H1 (cell line): ENCODE measurements around the gene RHOBTB1. TPM values are rescaled to one million over a fixed set of nuclear protein-coding genes. Genes with fewer than 3 reads are reported as not detected.

ENCODE experiments used
- CTCF ChIA-PET: fragments of 300-600 bp; sonication (Branson Sonifier 250); formaldehyde crosslinking; loops from one replicate; lab custom pipeline; 2021; ENCODE audit not compliant: partially characterized antibody; lab: Charles Lee
- POLR2A ChIA-PET: fragments of 300-600 bp; sonication (Branson Sonifier 250); formaldehyde crosslinking; loops from one replicate; lab custom pipeline; 2021; ENCODE audit warnings: inconsistent platforms; ENCODE audit not compliant: partially characterized antibody; lab: Charles Lee
- DNase-seq, 2 experiments: peaks; one replicate each; pipeline versions ENCODE4 v3.0.0 to v3.0.0-alpha.2; 2010 to 2022; ENCODE audit warnings: low spot score in 2 of 2, low read depth in 1 of 2, mixed read lengths in 1 of 2
- FAIRE-seq: peaks from 2 replicates; lab custom pipeline; 2011; peaks lifted over from hg19 to GRCh38; lab: Jason Lieb, UNC
- H2AFZ ChIP-seq: 2 replicates; pipeline ENCODE4 v1.8.1; 2012; ENCODE audit warnings: low read length, inconsistent platforms
- H2AK5ac ChIP-seq: 2 replicates; pipeline ENCODE4 v1.6.1; 2013; ENCODE audit warnings: low read depth, low read length
- H2BK120ac ChIP-seq: replicated peaks from 2 replicates; pipeline ENCODE3; 2013; ENCODE audit warnings: low read depth, low read length, inconsistent platforms
- H2BK12ac ChIP-seq: 2 replicates; pipeline ENCODE4 v1.6.1; 2013; ENCODE audit warnings: low read depth, low read length
- H2BK15ac ChIP-seq: 2 replicates; pipeline ENCODE4 v1.6.1; 2013; ENCODE audit warnings: low read length
- H2BK20ac ChIP-seq: 2 replicates; pipeline ENCODE4 v1.6.1; 2013; ENCODE audit warnings: low read length
- H2BK5ac ChIP-seq: 2 replicates; pipeline ENCODE4 v1.6.1; 2013; ENCODE audit warnings: low read depth, low read length
- H3K14ac ChIP-seq: 2 replicates; pipeline ENCODE4 v1.6.1; 2013; ENCODE audit warnings: inconsistent platforms; ENCODE audit not compliant: insufficient read length
- H3K18ac ChIP-seq: 2 replicates; pipeline ENCODE4 v1.6.1; 2013; ENCODE audit warnings: low read length; ENCODE audit errors: extremely low read depth
- H3K23ac ChIP-seq: 2 replicates; pipeline ENCODE4 v1.6.1; 2013; ENCODE audit warnings: inconsistent platforms; ENCODE audit not compliant: insufficient read length
- H3K23me2 ChIP-seq: 2 replicates; pipeline ENCODE4 v1.6.1; 2013; ENCODE audit warnings: low read depth, low read length
- H3K27ac ChIP-seq: 2 replicates; pipeline ENCODE4 v1.6.1; 2011; ENCODE audit warnings: low read depth, low read length, inconsistent platforms
- H3K27me3 ChIP-seq, 4 experiments: replicated peaks in 1 of 4; 1 replicate in 1 of 4; 2 replicates in 3 of 4; pipeline versions ENCODE4 v1.6.1 to v1.8.1; 2011 to 2013; ENCODE audit warnings: low read length in 3 of 4, mild to moderate bottlenecking in 3 of 4, inconsistent platforms in 2 of 4, mixed read lengths in 2 of 4, moderate library complexity in 1 of 4; ENCODE audit not compliant: control insufficient read depth in 3 of 4, insufficient read depth in 3 of 4; ENCODE audit errors: extremely low read depth in 1 of 4
- H3K36me3 ChIP-seq, 4 experiments: 2 replicates each; pipeline versions ENCODE4 v1.6.1 to v1.8.1; 2011 to 2013; ENCODE audit warnings: mild to moderate bottlenecking in 4 of 4, low read length in 3 of 4, moderate library complexity in 2 of 4, control low read depth in 1 of 4, inconsistent platforms in 1 of 4; ENCODE audit not compliant: insufficient read depth in 4 of 4, control insufficient read depth in 2 of 4
- H3K4ac ChIP-seq: replicated peaks from 2 replicates; pipeline ENCODE3; 2013; ENCODE audit warnings: low read length, low read depth, mixed read lengths, inconsistent platforms; ENCODE audit not compliant: insufficient read length
- H3K4me1 ChIP-seq, 4 experiments: replicated peaks in 1 of 4; 1 replicate in 1 of 4; 2 replicates in 3 of 4; pipeline versions ENCODE4 v1.6.1 to v1.8.1; 2011 to 2013; ENCODE audit warnings: low read length in 3 of 4, inconsistent platforms in 2 of 4, mixed read lengths in 1 of 4; ENCODE audit not compliant: insufficient read depth in 4 of 4, control insufficient read depth in 3 of 4
- H3K4me2 ChIP-seq, 2 experiments: 2 replicates each; pipeline versions ENCODE4 v1.6.1 to v1.8.1; 2011 to 2013; ENCODE audit warnings: low read depth in 2 of 2, low read length in 2 of 2, control low read depth in 1 of 2, inconsistent platforms in 1 of 2, mild to moderate bottlenecking in 1 of 2; ENCODE audit not compliant: insufficient read depth in 1 of 2
- H3K4me3 ChIP-seq, 4 experiments: fragments of 200-600, 300-600 bp in 1 of 4; sonication (generic), shearing (Covaris generic), sonication (Bioruptor Twin) in 1 of 4; 2 replicates each; pipeline versions ENCODE4 v1.5.1 to v1.8.1; 2011 to 2016; ENCODE audit warnings: low read length in 4 of 4, low read depth in 3 of 4, control low read depth in 2 of 4, inconsistent platforms in 2 of 4, mild to moderate bottlenecking in 2 of 4, mixed read lengths in 1 of 4, moderate library complexity in 1 of 4; ENCODE audit not compliant: insufficient read depth in 2 of 4; ENCODE audit errors: extremely low read depth in 1 of 4
- H3K56ac ChIP-seq: replicated peaks from 2 replicates; pipeline ENCODE3; 2013; ENCODE audit warnings: low read depth, mild to moderate bottlenecking, mixed read lengths, low read length, inconsistent platforms; ENCODE audit not compliant: insufficient read length
- H3K79me1 ChIP-seq: 2 replicates; pipeline ENCODE4 v1.6.1; 2013; ENCODE audit warnings: low read depth, low read length, control low read depth
- H3K79me2 ChIP-seq, 2 experiments: 2 replicates each; pipeline versions ENCODE4 v1.6.1 to v1.8.1; 2012 to 2013; ENCODE audit warnings: low read length in 2 of 2, mild to moderate bottlenecking in 2 of 2, inconsistent platforms in 1 of 2; ENCODE audit not compliant: insufficient read depth in 2 of 2, control insufficient read depth in 1 of 2
- H3K9ac ChIP-seq, 4 experiments: replicated peaks in 1 of 4; 1 replicate in 1 of 4; 2 replicates in 3 of 4; pipeline versions ENCODE4 v1.6.1 to v1.8.1; 2011 to 2013; ENCODE audit warnings: low read depth in 3 of 4, low read length in 3 of 4, control low read depth in 2 of 4, mild to moderate bottlenecking in 2 of 4, moderate library complexity in 2 of 4, inconsistent platforms in 1 of 4; ENCODE audit errors: extremely low read depth in 1 of 4
- H3K9me3 ChIP-seq, 2 experiments: 2 replicates each; pipeline versions ENCODE4 v1.6.1 to v1.8.1; 2012 to 2013; ENCODE audit warnings: mild to moderate bottlenecking in 2 of 2, moderate library complexity in 2 of 2, control low read depth in 1 of 2, inconsistent platforms in 1 of 2, low read depth in 1 of 2, low read length in 1 of 2, mixed read lengths in 1 of 2; ENCODE audit not compliant: insufficient read depth in 2 of 2
- H4K20me1 ChIP-seq, 2 experiments: replicated peaks in 1 of 2; 2 replicates each; pipeline versions ENCODE3 to v1.8.1; 2011 to 2013; ENCODE audit warnings: inconsistent platforms in 2 of 2, low read length in 2 of 2, mild to moderate bottlenecking in 1 of 2; ENCODE audit not compliant: insufficient read depth in 2 of 2, control insufficient read depth in 1 of 2
- H4K5ac ChIP-seq: 2 replicates; pipeline ENCODE4 v1.6.1; 2013; ENCODE audit warnings: low read length, low read depth, mixed read lengths, inconsistent platforms; ENCODE audit not compliant: insufficient read length
- H4K8ac ChIP-seq: 2 replicates; pipeline ENCODE4 v1.8.0; 2013; ENCODE audit warnings: mild to moderate bottlenecking, moderate library complexity, low read length, inconsistent platforms; ENCODE audit not compliant: insufficient read depth; ENCODE audit errors: extremely low read depth
- H4K91ac ChIP-seq: replicated peaks from 2 replicates; pipeline ENCODE3; 2013; ENCODE audit warnings: low read length, mixed read lengths, inconsistent platforms; ENCODE audit not compliant: insufficient read length
- EP300 ChIP-seq, 2 experiments: IDR thresholded peaks; 1 replicate in 1 of 2; 2 replicates in 1 of 2; pipeline ENCODE4 v1.6.1; 2011 to 2012; ENCODE audit warnings: low read depth in 2 of 2, low read length in 2 of 2, mild to moderate bottlenecking in 2 of 2, borderline replicate concordance in 1 of 2, inconsistent platforms in 1 of 2, moderate library complexity in 1 of 2
- GABPA ChIP-seq: IDR thresholded peaks from 2 replicates; pipeline ENCODE4 v1.6.1; 2011; ENCODE audit warnings: mild to moderate bottlenecking, low read length, moderate library complexity, borderline replicate concordance; ENCODE audit not compliant: insufficient read depth
- KDM1A ChIP-seq: fragments of 200-600, 300-600 bp; sonication (generic); IDR thresholded peaks from 2 replicates; pipeline ENCODE4 v1.7.1; 2016; ENCODE audit warnings: mild to moderate bottlenecking, low read length, borderline replicate concordance
- KDM4A ChIP-seq: IDR thresholded peaks from one replicate; pipeline ENCODE4 v1.7.1; 2012; ENCODE audit warnings: low read depth, mild to moderate bottlenecking, moderate library complexity, low read length, inconsistent platforms; ENCODE audit not compliant: severe bottlenecking
- MAFK ChIP-seq: IDR thresholded peaks from 2 replicates; pipeline ENCODE4 v1.6.1; 2012; ENCODE audit warnings: low read depth, mild to moderate bottlenecking, improper control_type of control experiment, low read length
- RFX5 ChIP-seq: IDR thresholded peaks from 2 replicates; pipeline ENCODE4 v1.6.1; 2011; ENCODE audit warnings: low read depth, low read length, improper control_type of control experiment, borderline replicate concordance
- SAP30 ChIP-seq: fragments of 300-600 bp; sonication (generic); IDR thresholded peaks from 2 replicates; pipeline ENCODE4 v1.7.1; 2012; ENCODE audit warnings: low read length, moderate library complexity, mild to moderate bottlenecking, inconsistent platforms; ENCODE audit not compliant: insufficient read depth, insufficient replicate concordance
- SIN3A ChIP-seq, 2 experiments: IDR thresholded peaks in 1 of 2; conservative IDR thresholded peaks in 1 of 2; 2 replicates each; pipeline ENCODE4 v1.6.1; 2011 to 2012; ENCODE audit warnings: low read length in 2 of 2, improper control_type of control experiment in 1 of 2, low read depth in 1 of 2, mild to moderate bottlenecking in 1 of 2
- SIX5 ChIP-seq: IDR thresholded peaks from 2 replicates; pipeline ENCODE4 v1.6.1; 2011; ENCODE audit warnings: mild to moderate bottlenecking, low read depth, low read length
- TAF1 ChIP-seq: IDR thresholded peaks from 2 replicates; pipeline ENCODE4 v1.6.1; 2011; ENCODE audit warnings: mild to moderate bottlenecking, low read depth, low read length
- TBP ChIP-seq: IDR thresholded peaks from 2 replicates; pipeline ENCODE4 v1.6.1; 2011; ENCODE audit warnings: low read depth, low read length, improper control_type of control experiment
- WGBS, 2 experiments: shearing (Covaris generic) in 1 of 2; methylation state at CpG; one replicate each; pipeline versions ENCODE4 v1.1.6 to v1.1.7; 2013 to 2015; ENCODE audit warnings: low lambda C conversion rate in 2 of 2, mixed read lengths in 2 of 2, inconsistent platforms in 1 of 2, low coverage in 1 of 2, missing lambda C conversion rate in 1 of 2; ENCODE audit not compliant: insufficient replicate concordance in 2 of 2, insufficient coverage in 1 of 2, insufficient read length in 1 of 2; ENCODE audit errors: extremely low coverage in 1 of 2, missing lambda C conversion rate in 1 of 2; 5-methylcytosine and 5-hydroxymethylcytosine counted together
- polyA plus RNA-seq, 7 experiments: library from polyadenylated mRNA; depleted of rRNA in 3 of 7; stranded (reverse) in 5 of 7; unstranded in 2 of 7; fragments of >200 nt in 5 of 7; fragments of 200-250 nt in 2 of 7; gene quantifications; 1 replicate in 5 of 7; 2 replicates in 1 of 7; 4 replicates in 1 of 7; pipeline versions ENCODE4 v1.2.1 to v1.2.3, GENCODE V29; 2011 to 2013; ENCODE audit warnings: missing spikeins in 2 of 7, mixed read lengths in 2 of 7
- total RNA-seq: library from RNA; stranded (reverse); fragmentation: NEBNext Ultra II Directional; extraction: Animal tissue kit (Norgen Biotek cat#: 25700); gene quantifications from 2 replicates; pipeline ENCODE4 v1.2.1, GENCODE V29; 2021
- TF ChIP-seq, protein P1 (sequence below): IDR thresholded peaks from 2 replicates; pipeline ENCODE4 v1.6.1; 2012; ENCODE audit warnings: inconsistent platforms

The RHOBTB1 gene
- total and polyA plus RNA-seq, 2 of the 8 experiments (the other 6 are each of a cell fraction or from before 2014, with no cell fraction given): 6.1 to 7.4 TPM

GRCh38 chr10:60963441-60964256, 19.7 kb upstream of the RHOBTB1 start:
- Histone ChIP-seq H3K27me3 (no peaks in the 10 kb centered on the region), H3K23me2 (no peaks in the 10 kb centered on the region), H3K14ac (no peak overlapping the region), H2AFZ (0 out of 2 replicates have a peak overlapping the region, but pooled peaks have one; percentile 14), H3K18ac (no peak overlapping the region), H3K56ac (no peak overlapping the region), H3K9me3 (no peaks in the 10 kb centered on the region), H3K79me2 (no peaks in the 10 kb centered on the region), H3K27ac (no peak overlapping the region), H4K20me1 (no peaks in the 10 kb centered on the region), H4K5ac (no peak overlapping the region), H4K91ac (no peak overlapping the region), H2AK5ac (no peak overlapping the region), H2BK120ac (no peak overlapping the region), H3K4me1 (no peaks in the 10 kb centered on the region), H2BK15ac (no peak overlapping the region), H3K4me2 (no peak overlapping the region), H2BK12ac (no peak overlapping the region), H3K9ac (no peak overlapping the region), H3K4me3 (no peak overlapping the region), H4K8ac (no peak overlapping the region), H3K79me1 (no peaks in the 10 kb centered on the region), H3K36me3 (no peaks in the 10 kb centered on the region), H3K23ac (no peak overlapping the region), H2BK5ac (no peak overlapping the region), H2BK20ac (no peak overlapping the region), H3K4ac (no peak overlapping the region)
- FAIRE-seq (no peak), DNase-seq (no peak)
- CTCF ChIA-PET: interaction anchor here (1.0 to 1.6 kb wide), 4 partner anchors 10 to 161 kb away, joined by 3 to 6 read pairs (median 4); no protein-coding TSS in a partner anchor
- POLR2A ChIA-PET: no interaction called here
- WGBS, 2 experiments: 26% methylated on average over 4 of the region's 4 CpGs; no CpG with 5 or more reads in 1 of the 2 experiments
- no peak for TF ChIP-seq RFX5
- TF ChIP-seq MAFK: no peak
- TF ChIP-seq, protein P1, sequence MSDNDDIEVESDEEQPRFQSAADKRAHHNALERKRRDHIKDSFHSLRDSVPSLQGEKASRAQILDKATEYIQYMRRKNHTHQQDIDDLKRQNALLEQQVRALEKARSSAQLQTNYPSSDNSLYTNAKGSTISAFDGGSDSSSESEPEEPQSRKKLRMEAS: no peak
- no peak for TF ChIP-seq TBP
- no peak for TF ChIP-seq KDM1A
- no peak for TF ChIP-seq SAP30
- no peak for TF ChIP-seq TAF1
- no peak for TF ChIP-seq KDM4A
- TF ChIP-seq SIX5: no peak
- TF ChIP-seq EP300 (IDR thresholded peaks at IDR 0.05; ENCODE audit: borderline replicate concordance in 1 of 2, low read depth in 2 of 2, low read length in 2 of 2): no peak
- TF ChIP-seq SIN3A (conservative IDR thresholded peaks at IDR 0.05 in 1 of 2, IDR thresholded peaks at IDR 0.05 in 1 of 2; ENCODE audit: low read depth in 1 of 2, low read length in 2 of 2): no peak
- TF ChIP-seq GABPA: no peak
